ENCODE results near the gene E2F7. TPM values are rescaled to one million over a fixed set of nuclear protein-coding genes. Genes with fewer than 3 reads are reported as not detected.

E2F7 gene
- polyA plus RNA-seq, 4 donors = 0.67 to 3.8 (median 1.4) TPM; not detected in 1

- Histone ChIP-seq H3K4me1 (ENCODE audit: control insufficient read depth in 3 of 3, insufficient read depth in 2 of 3, low read depth in 1 of 3, low read length in 2 of 3) (no peaks in the 10 kb centered on the region), H3K9me3 (ENCODE audit: control insufficient read depth in 2 of 2, insufficient read depth in 1 of 2, low read depth in 1 of 2, low read length in 1 of 2) (peaks cover 0 to 13% of the 10 kb centered on the region in 2 donors), H3K27me3 (ENCODE audit: control insufficient read depth in 3 of 3, insufficient read depth in 3 of 3, low read length in 3 of 3) (no peaks in the 10 kb centered on the region), H3K36me3 (ENCODE audit: control insufficient read depth in 3 of 3, insufficient read depth in 2 of 3, low read depth in 1 of 3, low read length in 3 of 3) (no peaks in the 10 kb centered on the region), H3K4me3 (ENCODE audit: low read depth in 1 of 3, low read length in 3 of 3) (no peak overlapping the region), H3K27ac (ENCODE audit: low read depth in 1 of 3, low read length in 2 of 3) (no peak overlapping the region)
- no peak for FAIRE-seq
- WGBS, 3 donors = 94 to 95% (median 94%) methylated on average over 26 of the region's 26 CpGs
- no peak for DNase-seq
These were observed 80.8 kb downstream of the E2F7 start for GRCh38 chr12:76984566-76984965.

DNA sequence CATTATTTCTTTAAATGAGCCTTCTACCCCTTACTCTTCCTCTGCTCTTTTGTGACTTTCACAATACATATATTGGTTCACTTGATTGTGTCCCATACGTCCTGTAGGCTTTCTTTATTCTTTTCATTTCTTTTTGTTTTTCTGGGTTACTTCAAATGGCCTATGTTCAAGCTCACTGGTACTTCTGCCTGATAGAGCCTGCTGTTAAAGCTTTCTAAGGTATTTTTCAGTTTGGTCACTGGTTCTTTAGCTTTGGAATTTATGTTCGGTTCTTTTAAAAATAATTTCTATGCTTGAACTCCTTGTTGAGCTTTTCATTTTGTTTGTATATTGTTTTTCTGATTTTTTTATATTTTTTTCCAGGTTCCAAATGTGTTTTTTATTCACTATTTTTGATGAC is 81.9 kb downstream of the E2F7 start:
- Histone ChIP-seq H3K27me3 (ENCODE audit: control insufficient read depth in 3 of 3, insufficient read depth in 3 of 3, low read length in 3 of 3) (no peaks in the 10 kb centered on the region), H3K4me3 (ENCODE audit: low read depth in 1 of 3, low read length in 3 of 3) (no peak overlapping the region), H3K36me3 (ENCODE audit: control insufficient read depth in 3 of 3, insufficient read depth in 2 of 3, low read depth in 1 of 3, low read length in 3 of 3) (no peaks in the 10 kb centered on the region), H3K9me3 (ENCODE audit: control insufficient read depth in 2 of 2, insufficient read depth in 1 of 2, low read depth in 1 of 2, low read length in 1 of 2) (peaks cover 0 to 13% of the 10 kb centered on the region in 2 donors), H3K4me1 (ENCODE audit: control insufficient read depth in 3 of 3, insufficient read depth in 2 of 3, low read depth in 1 of 3, low read length in 2 of 3) (no peaks in the 10 kb centered on the region), H3K27ac (ENCODE audit: low read depth in 1 of 3, low read length in 2 of 3) (no peak overlapping the region)
- FAIRE-seq (no peak), DNase-seq (no peak)
- 72 to 81% (median 79%) methylated on average over 2 of the region's 2 CpGs for WGBS, 3 donors

DNA sequence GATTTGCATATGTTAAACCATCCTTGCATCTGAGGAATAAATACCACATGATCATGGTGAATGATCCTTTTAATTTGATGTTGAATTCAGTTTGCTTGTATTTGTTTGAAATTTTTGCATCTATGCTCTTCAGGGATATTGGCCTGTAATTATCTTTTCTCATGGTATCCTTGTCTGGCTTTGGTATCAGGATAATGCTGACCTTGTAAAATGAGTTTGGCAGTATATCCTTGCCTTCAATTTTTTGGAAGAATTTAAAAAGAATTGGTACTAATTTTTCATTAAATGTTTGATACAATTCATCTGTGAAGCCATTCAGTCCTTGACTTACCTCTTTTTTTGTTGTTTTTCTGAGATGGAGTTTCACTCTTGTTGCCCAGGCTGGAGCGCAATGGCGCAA is 85.2 kb downstream of the E2F7 start:
- Histone ChIP-seq H3K9me3 (ENCODE audit: control insufficient read depth in 2 of 2, insufficient read depth in 1 of 2, low read depth in 1 of 2, low read length in 1 of 2) (peaks cover 0 to 13% of the 10 kb centered on the region in 2 donors), H3K27ac (ENCODE audit: low read depth in 1 of 3, low read length in 2 of 3) (no peak overlapping the region), H3K4me3 (ENCODE audit: low read depth in 1 of 3, low read length in 3 of 3) (no peak overlapping the region), H3K4me1 (ENCODE audit: control insufficient read depth in 3 of 3, insufficient read depth in 2 of 3, low read depth in 1 of 3, low read length in 2 of 3) (no peaks in the 10 kb centered on the region), H3K27me3 (ENCODE audit: control insufficient read depth in 3 of 3, insufficient read depth in 3 of 3, low read length in 3 of 3) (no peaks in the 10 kb centered on the region), H3K36me3 (ENCODE audit: control insufficient read depth in 3 of 3, insufficient read depth in 2 of 3, low read depth in 1 of 3, low read length in 3 of 3) (no peaks in the 10 kb centered on the region)
- DNase-seq (no peak), FAIRE-seq (no peak)
- WGBS, 3 donors = 95 to 96% (median 95%) methylated on average over 2 of the region's 2 CpGs

GRCh38 chr12:76976777-76977382 is 88.5 kb downstream of the E2F7 start:
- Histone ChIP-seq H3K27me3 (ENCODE audit: control insufficient read depth in 3 of 3, insufficient read depth in 3 of 3, low read length in 3 of 3) (no peaks in the 10 kb centered on the region), H3K36me3 (ENCODE audit: control insufficient read depth in 3 of 3, insufficient read depth in 2 of 3, low read depth in 1 of 3, low read length in 3 of 3) (no peaks in the 10 kb centered on the region), H3K27ac (ENCODE audit: low read depth in 1 of 3, low read length in 2 of 3) (no peak overlapping the region), H3K4me3 (ENCODE audit: low read depth in 1 of 3, low read length in 3 of 3) (no peak overlapping the region), H3K4me1 (ENCODE audit: control insufficient read depth in 3 of 3, insufficient read depth in 2 of 3, low read depth in 1 of 3, low read length in 2 of 3) (no peaks in the 10 kb centered on the region), H3K9me3 (ENCODE audit: control insufficient read depth in 2 of 2, insufficient read depth in 1 of 2, low read depth in 1 of 2, low read length in 1 of 2) (no peaks in the 10 kb centered on the region)
- FAIRE-seq (no peak), DNase-seq (no peak)
- 49 to 64% (median 59%) methylated on average over 2 of the region's 2 CpGs for WGBS, 3 donors

Other genes with a start within 250 kb of the E2F7 start
- gene CSRP2, start 186.6 kb downstream of the E2F7 start, polyA plus RNA-seq = 10 to 100 TPM in 3 of 4 donors, 1 to 10 TPM in 1; 1.8 to 40.1 (median 12.6) TPM